ENCODE results near the gene CD84.

GRCh38 chr1:160625321-160625720, 46.0 kb upstream of the CD84 start:
- TF ChIP-seq, protein P1, sequence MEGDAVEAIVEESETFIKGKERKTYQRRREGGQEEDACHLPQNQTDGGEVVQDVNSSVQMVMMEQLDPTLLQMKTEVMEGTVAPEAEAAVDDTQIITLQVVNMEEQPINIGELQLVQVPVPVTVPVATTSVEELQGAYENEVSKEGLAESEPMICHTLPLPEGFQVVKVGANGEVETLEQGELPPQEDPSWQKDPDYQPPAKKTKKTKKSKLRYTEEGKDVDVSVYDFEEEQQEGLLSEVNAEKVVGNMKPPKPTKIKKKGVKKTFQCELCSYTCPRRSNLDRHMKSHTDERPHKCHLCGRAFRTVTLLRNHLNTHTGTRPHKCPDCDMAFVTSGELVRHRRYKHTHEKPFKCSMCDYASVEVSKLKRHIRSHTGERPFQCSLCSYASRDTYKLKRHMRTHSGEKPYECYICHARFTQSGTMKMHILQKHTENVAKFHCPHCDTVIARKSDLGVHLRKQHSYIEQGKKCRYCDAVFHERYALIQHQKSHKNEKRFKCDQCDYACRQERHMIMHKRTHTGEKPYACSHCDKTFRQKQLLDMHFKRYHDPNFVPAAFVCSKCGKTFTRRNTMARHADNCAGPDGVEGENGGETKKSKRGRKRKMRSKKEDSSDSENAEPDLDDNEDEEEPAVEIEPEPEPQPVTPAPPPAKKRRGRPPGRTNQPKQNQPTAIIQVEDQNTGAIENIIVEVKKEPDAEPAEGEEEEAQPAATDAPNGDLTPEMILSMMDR (IDR thresholded peaks at IDR 0.05): no peak
- no peak for TF ChIP-seq POLR2A (IDR thresholded peaks at IDR 0.05)
